ENCODE results near the gene RUSC2. TPM values are rescaled to one million over a fixed set of nuclear protein-coding genes. Genes with fewer than 3 reads are reported as not detected.

The RUSC2 gene
- total RNA-seq, 4 donors from 2014 or later, result 5.1 to 16.0 (median 8.6) TPM

- Histone ChIP-seq H3K9me3 (no peaks in the 10 kb centered on the region), H3K36me3 (no peaks in the 10 kb centered on the region), H3K27ac (peak overlapping the region; percentile 43 to 86 (median 77)), H3K27me3 (no peaks in the 10 kb centered on the region), H3K4me1 (peaks cover 0 to 46% (median 4%) of the 10 kb centered on the region in 3 donors), H3K4me3 (no peak overlapping the region)
- intact Hi-C loops (cut with DNase I), result no loop called here
- TF ChIP-seq CTCF (IDR thresholded peaks at IDR 0.05) (peak in 2 of 6 experiments; percentile 8 to 20), POLR2A (IDR thresholded peaks at IDR 0.05) (no peak)
- WGBS, 2 donors, result 60 to 69% methylated on average over 3 of the region's 3 CpGs
- no peak for DNase-seq
These were observed 21.0 kb downstream of the RUSC2 start for GRCh38 chr9:35510754-35511428.

- 33 to 56% methylated on average over 1 of the region's 1 CpG for WGBS, 2 donors
- H3K27ac ChIP-seq, result peak overlapping the region; percentile 35 to 86 (median 77)
- H3K9me3 ChIP-seq, result no peaks in the 10 kb centered on the region
- no peaks in the 10 kb centered on the region for H3K36me3 ChIP-seq
- no peak for DNase-seq
- intact Hi-C loops (cut with DNase I), result no loop called here
- H3K27me3 ChIP-seq, result no peaks in the 10 kb centered on the region
- H3K4me3 ChIP-seq, result no peak overlapping the region
- H3K4me1 ChIP-seq, result peaks cover 0 to 51% (median 10%) of the 10 kb centered on the region in 3 donors
- TF ChIP-seq CTCF (IDR thresholded peaks at IDR 0.05) (no peak), POLR2A (IDR thresholded peaks at IDR 0.05) (no peak)
These were observed 21.5 kb downstream of the RUSC2 start for GRCh38 chr9:35511453-35511852.

GRCh38 chr9:35515766-35516165 is 25.9 kb downstream of the RUSC2 start:
- 89 to 95% methylated on average over 7 of the region's 7 CpGs for WGBS, 2 donors
- intact Hi-C loops (cut with DNase I), result no loop called here
- Histone ChIP-seq H3K27ac (peak overlapping the region in 1 of 4 donors; percentile 78), H3K4me3 (no peak overlapping the region), H3K27me3 (no peaks in the 10 kb centered on the region), H3K4me1 (peaks cover 16 to 66% (median 47%) of the 10 kb centered on the region in 3 donors), H3K9me3 (no peaks in the 10 kb centered on the region), H3K36me3 (no peaks in the 10 kb centered on the region)
- no peak for DNase-seq
- TF ChIP-seq POLR2A (IDR thresholded peaks at IDR 0.05) (no peak), CTCF (IDR thresholded peaks at IDR 0.05) (no peak)

GRCh38 chr9:35516479-35516878 is 26.6 kb downstream of the RUSC2 start:
- no peaks in the 10 kb centered on the region for H3K36me3 ChIP-seq
- H3K27me3 ChIP-seq, result no peaks in the 10 kb centered on the region
- H3K4me1 ChIP-seq, result peaks cover 16 to 67% (median 50%) of the 10 kb centered on the region in 3 donors
- DNase-seq, result no peak
- no peaks in the 10 kb centered on the region for H3K9me3 ChIP-seq
- H3K27ac ChIP-seq, result peak overlapping the region; percentile 4 to 82 (median 72)
- no peak for TF ChIP-seq CTCF (IDR thresholded peaks at IDR 0.05)
- TF ChIP-seq POLR2A (IDR thresholded peaks at IDR 0.05), result no peak
- intact Hi-C loops (cut with DNase I), result no loop called here
- H3K4me3 ChIP-seq, result no peak overlapping the region
- 25% methylated on average over 1 of the region's 1 CpG for WGBS, 2 donors

- peaks cover 16 to 67% (median 50%) of the 10 kb centered on the region in 3 donors for H3K4me1 ChIP-seq
- intact Hi-C loops (cut with DNase I), result no loop called here
These were observed 27.2 kb downstream of the RUSC2 start for GRCh38 chr9:35517131-35517530.

More at GRCh38 chr9:35517131-35517530, 27.2 kb downstream of the RUSC2 start:
- 45 to 67% methylated on average over 3 of the region's 3 CpGs for WGBS, 2 donors
- no peak for DNase-seq
- Histone ChIP-seq H3K4me3 (no peak overlapping the region), H3K9me3 (no peaks in the 10 kb centered on the region), H3K27ac (peak overlapping the region; percentile 4 to 83 (median 80)), H3K27me3 (no peaks in the 10 kb centered on the region), H3K36me3 (no peaks in the 10 kb centered on the region)
- TF ChIP-seq CTCF (IDR thresholded peaks at IDR 0.05) (no peak), POLR2A (IDR thresholded peaks at IDR 0.05) (no peak)

Data from esophagus squamous epithelium (tissue), 5 donors.